HepG2 (cell line): ENCODE measurements around the gene BSND. TPM values are rescaled to one million over a fixed set of nuclear protein-coding genes. Genes with fewer than 3 reads are reported as not detected.

Experiments used
- AGO2 ChIP-seq: fragments of 200-400 bp; formaldehyde crosslinking; optimal IDR thresholded peaks from 2 replicates; pipeline ENCODE3; 2017; ENCODE audit warnings: mild to moderate bottlenecking, low read depth, low read length, moderate library complexity
- BCL6 ChIP-seq: IDR thresholded peaks from 2 replicates; pipeline ENCODE4 v1.6.1; 2016; ENCODE audit warnings: missing genetic modification reagents, missing compliant biosample characterization
- BORCS8-MEF2B ChIP-seq: sonication (generic); formaldehyde crosslinking; IDR thresholded peaks from 2 replicates; pipeline ENCODE4 v1.8.0; 2022; ENCODE audit warnings: mild to moderate bottlenecking, missing genetic modification reagents
- CBX5 ChIP-seq: sonication (generic); formaldehyde crosslinking; IDR thresholded peaks from 2 replicates; pipeline ENCODE4 v1.4.0; 2020; ENCODE audit warnings: missing genetic modification reagents, borderline replicate concordance
- CREB1 ChIP-seq, 2 experiments: fragments of 450-650 bp in 1 of 2; IDR thresholded peaks; 2 replicates each; pipeline ENCODE4 v1.6.1; 2016 to 2017; ENCODE audit warnings: control low read depth in 1 of 2, mild to moderate bottlenecking in 1 of 2, missing compliant biosample characterization in 1 of 2, missing genetic modification characterization in 1 of 2
- HNRNPH1 ChIP-seq: fragments of 200-400 bp; formaldehyde crosslinking; optimal IDR thresholded peaks from 2 replicates; pipeline ENCODE3; 2017; ENCODE audit warnings: mild to moderate bottlenecking, low read depth, low read length
- HNRNPL ChIP-seq: fragments of 200-400 bp; formaldehyde crosslinking; IDR thresholded peaks from 2 replicates; pipeline ENCODE4 v1.6.1; 2017; ENCODE audit warnings: mild to moderate bottlenecking, low read depth, low read length
- MAFK ChIP-seq, 2 experiments: IDR thresholded peaks in 1 of 2; conservative IDR thresholded peaks in 1 of 2; 2 replicates each; pipeline ENCODE4 v1.6.1; 2011; ENCODE audit warnings: improper control_type of control experiment in 2 of 2, low read length in 2 of 2
- MBD4 ChIP-seq: IDR thresholded peaks from 2 replicates; pipeline ENCODE4 v1.6.1; 2012; ENCODE audit warnings: low read length, inconsistent platforms, borderline replicate concordance
- NCOA2 ChIP-seq: sonication (generic); formaldehyde crosslinking; IDR thresholded peaks from 2 replicates; pipeline ENCODE4 v1.8.0; 2022; ENCODE audit warnings: inconsistent platforms
- RFX5 ChIP-seq: IDR thresholded peaks from 2 replicates; pipeline ENCODE4 v1.6.1; 2011; ENCODE audit warnings: low read depth, low read length, improper control_type of control experiment
- RFXAP ChIP-seq: sonication (generic); formaldehyde crosslinking; IDR thresholded peaks from 2 replicates; pipeline ENCODE4 v1.4.0; 2020; ENCODE audit warnings: missing genetic modification reagents, borderline replicate concordance
- SOX13 ChIP-seq, 3 experiments: fragments of 450-650 bp in 1 of 3; sonication (generic) in 1 of 3; formaldehyde crosslinking in 1 of 3; IDR thresholded peaks in 2 of 3; conservative IDR thresholded peaks in 1 of 3; 2 replicates each; pipeline versions ENCODE4 v1.5.0 to v1.6.1; 2016 to 2020; ENCODE audit warnings: antibody characterized with exemption in 1 of 3, mild to moderate bottlenecking in 1 of 3, missing compliant biosample characterization in 1 of 3, missing genetic modification reagents in 1 of 3, moderate library complexity in 1 of 3
- ZFY ChIP-seq: sonication (generic); formaldehyde crosslinking; IDR thresholded peaks from 2 replicates; pipeline ENCODE4 v1.4.0; 2020; ENCODE audit warnings: missing genetic modification reagents
- ZKSCAN1 ChIP-seq: fragments of 150-350 bp; IDR thresholded peaks from 2 replicates; pipeline ENCODE4 v1.6.1; 2014; ENCODE audit warnings: low read length
- ZNF232 ChIP-seq: sonication (generic); formaldehyde crosslinking; IDR thresholded peaks from 2 replicates; pipeline ENCODE4 v1.4.0; 2020; ENCODE audit warnings: missing genetic modification reagents, borderline replicate concordance
- ZNF292 ChIP-seq: sonication (generic); formaldehyde crosslinking; IDR thresholded peaks from 2 replicates; pipeline ENCODE4 v1.8.1; 2022; ENCODE audit warnings: mild to moderate bottlenecking, low read depth, missing genetic modification reagents, borderline replicate concordance
- ZNF329 ChIP-seq: sonication (generic); formaldehyde crosslinking; IDR thresholded peaks from 2 replicates; pipeline ENCODE4 v1.9.0; 2021; ENCODE audit warnings: low read depth, mild to moderate bottlenecking, missing genetic modification reagents
- ZNF350 ChIP-seq: sonication (generic); formaldehyde crosslinking; IDR thresholded peaks from 2 replicates; pipeline ENCODE4 v1.4.0; 2020; ENCODE audit warnings: mild to moderate bottlenecking, low read depth, missing genetic modification reagents, borderline replicate concordance
- ZNF557 ChIP-seq: sonication (generic); formaldehyde crosslinking; IDR thresholded peaks from 2 replicates; pipeline ENCODE4 v1.4.0; 2020; ENCODE audit warnings: missing genetic modification reagents
- ZNF747 ChIP-seq: sonication (generic); formaldehyde crosslinking; IDR thresholded peaks from 2 replicates; pipeline ENCODE4 v1.8.1; 2023; ENCODE audit warnings: missing genetic modification reagents, mild to moderate bottlenecking, borderline replicate concordance
- ZNF781 ChIP-seq: sonication (generic); formaldehyde crosslinking; IDR thresholded peaks from 2 replicates; pipeline ENCODE4 v1.5.1; 2020; ENCODE audit warnings: borderline replicate concordance, mild to moderate bottlenecking, missing genetic modification reagents; ENCODE audit errors: not compliant biosample characterization
- ZSCAN20 ChIP-seq: sonication (generic); formaldehyde crosslinking; IDR thresholded peaks from 2 replicates; pipeline ENCODE4 v1.4.0; 2020; ENCODE audit warnings: missing genetic modification reagents, mild to moderate bottlenecking, borderline replicate concordance
- polyA plus RNA-seq, 8 experiments: library from polyadenylated mRNA; depleted of rRNA in 3 of 8; stranded (reverse) in 7 of 8; unstranded in 1 of 8; fragments of >200 nt; fragmentation: Illumina TruSeq in 4 of 8; extraction: Trizol in 4 of 8; gene quantifications; 2 replicates each; pipeline versions ENCODE4 v1.2.1 to v1.2.3, GENCODE V29; 2011 to 2016; ENCODE audit warnings: low read depth in 4 of 8, missing spikeins in 1 of 8, mixed read lengths in 1 of 8; ENCODE audit not compliant: insufficient read depth in 1 of 8
- total RNA-seq, 5 experiments: library from RNA; depleted of rRNA; stranded (reverse); fragments of >200 nt; fragmentation: Illumina TruSeq; extraction: Trizol; gene quantifications; 2 replicates each; pipeline ENCODE4 v1.2.3, GENCODE V29; 2016; ENCODE audit warnings: low read depth in 1 of 5
- TF ChIP-seq, protein P1 (sequence below): sonication (generic); formaldehyde crosslinking; IDR thresholded peaks from 2 replicates; pipeline ENCODE4 v1.5.0; 2020; ENCODE audit warnings: mild to moderate bottlenecking, low read depth, missing genetic modification reagents, borderline replicate concordance
- TF ChIP-seq, protein P2 (sequence below): sonication (generic); formaldehyde crosslinking; IDR thresholded peaks from 2 replicates; pipeline ENCODE4 v1.8.1; 2023; ENCODE audit warnings: mild to moderate bottlenecking, inconsistent platforms, moderate library complexity, missing genetic modification reagents, borderline replicate concordance
- TF ChIP-seq, protein P3 (sequence below): sonication (generic); formaldehyde crosslinking; IDR thresholded peaks from 2 replicates; pipeline ENCODE4 v1.5.0; 2020; ENCODE audit warnings: mild to moderate bottlenecking, missing genetic modification reagents

Gene BSND
- total and polyA plus RNA-seq, 2 of the 13 experiments (the other 11 are each of a cell fraction or from before 2014, with no cell fraction given) = not detected

DNA sequence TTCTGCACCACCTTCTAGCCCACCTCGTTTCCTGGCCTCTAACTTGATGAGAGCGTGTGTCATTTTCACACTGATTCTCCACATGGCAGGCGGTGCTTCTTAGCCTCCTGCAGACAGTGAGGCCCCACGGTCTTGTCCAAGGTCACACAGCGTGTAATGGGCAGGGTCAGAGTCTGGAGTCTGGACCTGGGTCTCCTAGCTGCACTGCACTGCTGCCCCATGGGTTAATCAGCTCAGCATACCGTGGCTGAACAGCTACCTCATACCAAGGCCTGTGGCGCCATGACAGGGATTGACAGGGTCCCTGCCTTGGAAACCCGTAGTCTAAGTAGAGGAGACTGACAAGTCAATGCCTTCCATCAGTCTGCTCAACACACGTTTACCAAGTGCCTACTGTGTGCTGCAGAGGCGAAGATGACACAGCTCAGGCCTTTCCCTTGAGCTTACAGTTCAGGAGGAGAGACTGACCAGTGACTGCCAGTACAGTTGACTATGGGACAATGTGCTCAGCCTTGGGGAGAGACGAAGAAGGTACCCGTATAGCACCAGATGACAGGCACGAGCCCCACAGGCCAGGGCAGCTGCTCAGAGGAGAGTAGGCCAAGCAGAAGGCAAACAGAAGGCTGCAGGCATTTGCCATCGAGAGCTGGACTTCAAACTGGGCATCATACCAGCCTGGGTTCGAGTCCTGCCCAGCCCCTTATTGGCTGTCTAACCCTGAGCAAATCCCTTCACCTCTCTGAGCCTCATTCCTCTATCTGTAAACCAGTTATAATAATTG lies 46.1 kb downstream of the BSND start (continued):
- TF ChIP-seq, protein P1, sequence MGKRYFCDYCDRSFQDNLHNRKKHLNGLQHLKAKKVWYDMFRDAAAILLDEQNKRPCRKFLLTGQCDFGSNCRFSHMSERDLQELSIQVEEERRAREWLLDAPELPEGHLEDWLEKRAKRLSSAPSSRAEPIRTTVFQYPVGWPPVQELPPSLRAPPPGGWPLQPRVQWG (CRISPR knock-in tag) = no peak
- TF ChIP-seq ZNF232 (CRISPR knock-in tag) (no peak), SOX13 (IDR thresholded peaks at IDR 0.05) (no peak), SOX13 (CRISPR knock-in tag; conservative IDR thresholded peaks at IDR 0.05 in 1 of 2, IDR thresholded peaks at IDR 0.05 in 1 of 2) (peak in 1 of 2 experiments; percentile 25; a peak in 1 of 4 replicates), RFX5 (no peak), ZNF557 (CRISPR knock-in tag) (no peak), ZNF350 (CRISPR knock-in tag) (no peak), MBD4 (no peak), RFXAP (CRISPR knock-in tag) (no peak), ZKSCAN1 (peak; percentile 91), ZNF329 (no peak), HNRNPH1 (no peak), NCOA2 (CRISPR knock-in tag) (no peak), BORCS8-MEF2B (CRISPR knock-in tag) (peak; percentile 84), BCL6 (CRISPR knock-in tag) (peak; percentile 44; the same call in 1 of the 2 replicates), ZNF747 (CRISPR knock-in tag) (0 out of 2 replicates have a peak, but pooled peaks have one; percentile 30), ZFY (0 out of 2 replicates have a peak, but pooled peaks have one; percentile 11), ZNF781 (CRISPR knock-in tag) (no peak), ZNF292 (CRISPR knock-in tag) (0 out of 2 replicates have a peak, but pooled peaks have one; percentile 27), CREB1 (IDR thresholded peaks at IDR 0.05) (no peak), CREB1 (CRISPR knock-in tag; IDR thresholded peaks at IDR 0.05) (peak; percentile 45; the same call in 1 of the 2 replicates), HNRNPL (no peak), AGO2 (no peak), CBX5 (CRISPR knock-in tag) (no peak), ZSCAN20 (no peak), MAFK (conservative IDR thresholded peaks at IDR 0.05 in 1 of 2, IDR thresholded peaks at IDR 0.05 in 1 of 2; ENCODE audit: low read length in 2 of 2) (no peak)
- TF ChIP-seq, protein P2, sequence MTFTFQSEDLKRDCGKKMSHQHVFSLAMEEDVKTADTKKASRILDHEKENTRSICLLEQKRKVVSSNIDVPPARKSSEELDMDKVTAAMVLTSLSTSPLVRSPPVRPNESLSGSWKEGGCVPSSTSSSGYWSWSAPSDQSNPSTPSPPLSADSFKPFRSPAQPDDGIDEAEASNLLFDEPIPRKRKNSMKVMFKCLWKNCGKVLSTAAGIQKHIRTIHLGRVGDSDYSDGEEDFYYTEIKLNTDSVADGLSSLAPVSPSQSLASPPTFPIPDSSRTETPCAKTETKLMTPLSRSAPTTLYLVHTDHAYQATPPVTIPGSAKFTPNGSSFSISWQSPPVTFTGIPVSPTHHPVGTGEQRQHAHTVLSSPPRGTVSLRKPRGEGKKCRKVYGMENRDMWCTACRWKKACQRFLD (CRISPR knock-in tag) = 0 out of 2 replicates have a peak, but pooled peaks have one; percentile 46
- TF ChIP-seq, protein P3, sequence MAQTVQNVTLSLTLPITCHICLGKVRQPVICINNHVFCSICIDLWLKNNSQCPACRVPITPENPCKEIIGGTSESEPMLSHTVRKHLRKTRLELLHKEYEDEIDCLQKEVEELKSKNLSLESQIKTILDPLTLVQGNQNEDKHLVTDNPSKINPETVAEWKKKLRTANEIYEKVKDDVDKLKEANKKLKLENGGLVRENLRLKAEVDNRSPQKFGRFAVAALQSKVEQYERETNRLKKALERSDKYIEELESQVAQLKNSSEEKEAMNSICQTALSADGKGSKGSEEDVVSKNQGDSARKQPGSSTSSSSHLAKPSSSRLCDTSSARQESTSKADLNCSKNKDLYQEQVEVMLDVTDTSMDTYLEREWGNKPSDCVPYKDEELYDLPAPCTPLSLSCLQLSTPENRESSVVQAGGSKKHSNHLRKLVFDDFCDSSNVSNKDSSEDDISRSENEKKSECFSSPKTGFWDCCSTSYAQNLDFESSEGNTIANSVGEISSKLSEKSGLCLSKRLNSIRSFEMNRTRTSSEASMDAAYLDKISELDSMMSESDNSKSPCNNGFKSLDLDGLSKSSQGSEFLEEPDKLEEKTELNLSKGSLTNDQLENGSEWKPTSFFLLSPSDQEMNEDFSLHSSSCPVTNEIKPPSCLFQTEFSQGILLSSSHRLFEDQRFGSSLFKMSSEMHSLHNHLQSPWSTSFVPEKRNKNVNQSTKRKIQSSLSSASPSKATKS = no peak
